ENCODE data around the gene CYP27C1. TPM values are rescaled to one million over a fixed set of nuclear protein-coding genes. Genes with fewer than 3 reads are reported as not detected.

The CYP27C1 gene
- total and polyA plus RNA-seq, 9 of the 15 experiments (the other 6 are each of a cell fraction or from before 2014, with no cell fraction given), result not detected

DNA sequence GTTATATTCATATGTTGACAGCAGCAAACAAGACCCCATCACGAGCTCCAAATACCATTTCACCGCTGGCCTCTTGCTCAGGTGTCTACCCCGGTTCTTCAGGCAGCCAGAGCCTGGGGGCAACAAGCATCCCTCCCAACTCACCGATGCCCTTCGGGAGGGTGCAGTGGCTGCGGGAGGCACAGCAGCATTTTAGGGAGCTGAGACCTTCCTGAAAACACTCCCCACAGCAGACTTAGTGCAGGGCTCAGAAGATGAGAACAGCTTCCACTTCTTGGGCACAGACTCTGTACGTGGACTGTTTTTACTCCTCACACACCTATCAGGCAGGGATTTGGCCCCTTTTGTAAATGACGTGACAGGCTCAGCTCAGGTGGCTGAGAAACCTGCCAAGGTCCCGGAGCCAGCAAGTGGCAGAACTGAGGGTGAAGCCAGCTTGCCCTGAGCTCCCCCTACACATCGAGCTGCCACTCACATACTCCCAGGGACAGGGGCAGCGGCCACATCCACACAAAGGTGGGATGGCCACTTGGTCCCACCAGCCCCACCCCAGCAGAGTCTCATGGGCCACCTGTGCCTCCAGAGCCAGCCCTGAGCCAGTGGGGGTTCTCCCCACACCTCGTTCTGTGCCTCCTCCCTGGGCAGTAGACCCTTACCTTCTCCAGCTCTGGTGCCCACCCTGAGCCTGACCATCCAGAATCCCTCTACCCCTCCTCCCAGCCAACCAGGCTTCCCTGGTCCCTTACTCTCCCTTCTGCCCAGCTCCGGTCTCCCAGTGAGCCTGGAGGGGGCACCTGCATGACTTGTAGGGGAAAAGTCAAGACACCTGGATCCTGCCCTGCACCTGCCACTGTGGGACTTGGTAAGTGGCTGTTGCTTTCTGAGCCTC is 28.5 kb downstream of the CYP27C1 start:
- DNase-seq (ENCODE audit: extremely low read depth in 1 of 4, low spot score in 3 of 4) (no peak), ATAC-seq (no peak), FAIRE-seq (no peak)
- H3K4me3 ChIP-seq, result no peak overlapping the region
- no peak overlapping the region; a peak in 1 of 4 replicates for H3K9ac ChIP-seq (ENCODE audit: insufficient read depth in 1 of 2, low read depth in 2 of 2, low read length in 2 of 2)
- under 1% methylated on average over 12 of the region's 13 CpGs for WGBS (ENCODE audit: insufficient coverage, low coverage, missing lambda C conversion rate)
- no peak overlapping the region for H3K27ac ChIP-seq (ENCODE audit: extremely low read depth, low read depth, low read length)
- peaks cover 0 to 4% of the 10 kb centered on the region in 2 experiments; a peak in 1 of 5 replicates for H3K4me1 ChIP-seq (replicated peaks in 1 of 2; ENCODE audit: control insufficient read depth in 2 of 2, insufficient read depth in 2 of 2, low read length in 2 of 2)
- H3K36me3 ChIP-seq (ENCODE audit: control insufficient read depth, insufficient read depth, low read length), result no peaks in the 10 kb centered on the region
- H4K20me1 ChIP-seq (replicated peaks; ENCODE audit: control insufficient read depth, insufficient read depth, low read length), result no peaks in the 10 kb centered on the region
- in situ Hi-C loops (cut with MboI) (no loop called here), intact Hi-C loops (cut with micrococcal nuclease) (loop anchor here (10.0 kb wide), 1 partner anchor 133 kb away; no protein-coding TSS in a partner anchor)
- H2AFZ ChIP-seq (ENCODE audit: low read depth, low read length), result no peak overlapping the region
- peaks cover 49 to 71% of the 10 kb centered on the region in 2 experiments for H3K27me3 ChIP-seq (ENCODE audit: control insufficient read depth in 2 of 2, insufficient read depth in 2 of 2, low read length in 2 of 2)
- no peaks in the 10 kb centered on the region for H3K9me3 ChIP-seq (replicated peaks; ENCODE audit: control insufficient read depth, insufficient read depth, low read depth, low read length)
- H3K4me2 ChIP-seq (ENCODE audit: insufficient read depth, low read length), result no peak overlapping the region
- no peaks in the 10 kb centered on the region for H3K79me2 ChIP-seq (ENCODE audit: control insufficient read depth, insufficient read depth, low read length)
- no TSS peak for BruUV-seq (replicated peaks)
- CTCF ChIA-PET (ENCODE audit: low intra/inter-chr PET ratio), result interaction anchor here (0.5 kb wide), 1 partner anchor 9 kb away, joined by 3 read pairs; no protein-coding TSS in a partner anchor
- H3K9me1 ChIP-seq (ENCODE audit: control insufficient read depth, insufficient read depth, low read length), result no peaks in the 10 kb centered on the region
- TF ChIP-seq PPARD (CRISPR knock-in tag; IDR thresholded peaks at IDR 0.05) (no peak), EWSR1 (IDR thresholded peaks at IDR 0.05; ENCODE audit: borderline replicate concordance, low read depth, partially characterized antibody) (no peak), ARID4B (CRISPR knock-in tag; IDR thresholded peaks at IDR 0.05) (no peak), ZNF316 (IDR thresholded peaks at IDR 0.05) (no peak), NUFIP1 (IDR thresholded peaks at IDR 0.05; ENCODE audit: partially characterized antibody) (no peak), ZNF551 (CRISPR knock-in tag; IDR thresholded peaks at IDR 0.05) (no peak), ZNF263 (CRISPR knock-in tag; IDR thresholded peaks at IDR 0.05; ENCODE audit: borderline replicate concordance) (no peak), STAG1 (CRISPR knock-in tag; IDR thresholded peaks at IDR 0.05; ENCODE audit: borderline replicate concordance) (no peak), RHOXF2B (CRISPR knock-in tag; conservative IDR thresholded peaks at IDR 0.05) (no peak), ZNF41 (CRISPR knock-in tag; conservative IDR thresholded peaks at IDR 0.05) (no peak), ETV5 (CRISPR knock-in tag; IDR thresholded peaks at IDR 0.05; ENCODE audit: low read depth) (no peak), CBFA2T3 (IDR thresholded peaks at IDR 0.05) (no peak), SREBF2 (CRISPR knock-in tag; IDR thresholded peaks at IDR 0.05) (no peak), SMARCE1 (IDR thresholded peaks at IDR 0.05) (no peak)
- POLR2A ChIA-PET, result no interaction called here
